ENCODE results near the gene BAAT.

BAAT gene

GRCh38 chr9:101315112-101315450 lies 69.7 kb downstream of the BAAT start:
- TF ChIP-seq CTCF (IDR thresholded peaks at IDR 0.05; ENCODE audit: low read depth, low read length) = no peak
- DNase-seq (ENCODE audit: extremely low read depth, low read depth) = no peak

- no peak for DNase-seq (ENCODE audit: extremely low read depth, low read depth)
Measured at GRCh38 chr9:101312661-101313060, 72.1 kb downstream of the BAAT start.

GRCh38 chr9:101311758-101312420 lies 72.9 kb downstream of the BAAT start:
- DNase-seq (ENCODE audit: extremely low read depth, low read depth) = peak; percentile 54
- peak; percentile 65 for TF ChIP-seq CTCF (IDR thresholded peaks at IDR 0.05; ENCODE audit: low read depth, low read length)

More at GRCh38 chr9:101312661-101313060, 72.1 kb downstream of the BAAT start:
- no peak for TF ChIP-seq CTCF (IDR thresholded peaks at IDR 0.05; ENCODE audit: low read depth, low read length)

- no peak for TF ChIP-seq CTCF (IDR thresholded peaks at IDR 0.05; ENCODE audit: low read depth, low read length)
- no peak for DNase-seq (ENCODE audit: extremely low read depth, low read depth)
Measured at GRCh38 chr9:101311191-101311590, 73.6 kb downstream of the BAAT start.

Measured in AG09319 (cell line).